Measurements from ENCODE around the gene MAN1A1.

Gene MAN1A1

DNA sequence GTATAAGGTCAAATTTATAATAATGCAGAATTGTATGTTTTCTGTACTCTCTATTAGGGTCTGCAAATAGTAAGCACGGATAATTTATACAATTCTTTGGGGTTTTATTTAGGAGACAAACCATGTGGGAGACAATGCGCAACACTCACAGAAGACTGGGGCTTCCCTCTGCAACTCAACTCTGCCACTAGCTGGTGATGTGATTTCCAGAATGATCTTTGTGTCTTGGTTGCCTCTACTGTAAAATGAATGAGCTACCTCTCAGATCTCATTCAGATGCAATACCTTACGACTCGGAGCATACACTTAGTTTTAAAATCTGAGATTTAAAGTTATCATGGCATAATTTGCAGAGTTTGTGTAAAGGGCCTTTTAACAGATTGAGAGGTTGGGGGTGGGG lies 6.4 kb downstream of the MAN1A1 start:
- no peaks in the 10 kb centered on the region for H3K36me3 ChIP-seq (ENCODE audit: insufficient read depth, low read length)
- H3K4me3 ChIP-seq = no peak overlapping the region
- H3K9ac ChIP-seq (ENCODE audit: insufficient read length) = no peak overlapping the region
- H3K9me3 ChIP-seq (ENCODE audit: low read depth, low read length) = no peaks in the 10 kb centered on the region
- no peak overlapping the region for H3K27ac ChIP-seq
- no peak for TF ChIP-seq FOXP2 (optimal IDR thresholded peaks at IDR 0.05; ENCODE audit: control extremely low read depth, extremely low read length, insufficient read depth)
- no peak for TF ChIP-seq EZH2 (IDR thresholded peaks at IDR 0.05)
- no peak for TF ChIP-seq POLR2AphosphoS5 (IDR thresholded peaks at IDR 0.05; ENCODE audit: borderline replicate concordance, low read depth, low read length)
- DNase-seq (ENCODE audit: low read depth, low spot score) = no peak

DNA sequence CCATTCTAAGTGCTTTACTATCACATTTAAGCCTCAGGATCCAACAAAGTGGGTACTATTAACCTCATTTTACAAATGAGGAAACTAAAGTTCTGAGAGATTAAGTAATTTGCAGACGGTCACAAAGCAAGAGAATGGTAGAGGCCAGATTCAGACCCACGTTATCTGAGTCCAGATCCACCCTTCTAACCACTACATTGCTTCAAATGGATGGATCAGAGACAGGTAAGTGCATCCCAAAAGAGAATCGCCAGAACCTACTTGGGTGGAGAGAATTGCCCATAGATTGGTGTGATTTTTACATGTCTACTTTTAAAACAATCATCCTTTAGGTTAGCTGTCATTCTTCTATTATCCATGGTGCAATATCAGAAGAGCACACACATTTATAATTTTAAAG lies 7.1 kb downstream of the MAN1A1 start:
- Histone ChIP-seq H3K36me3 (ENCODE audit: insufficient read depth, low read length) (no peaks in the 10 kb centered on the region), H3K27ac (no peak overlapping the region), H3K9ac (ENCODE audit: insufficient read length) (no peak overlapping the region), H3K9me3 (ENCODE audit: low read depth, low read length) (no peaks in the 10 kb centered on the region), H3K4me3 (no peak overlapping the region)
- TF ChIP-seq POLR2AphosphoS5 (IDR thresholded peaks at IDR 0.05; ENCODE audit: borderline replicate concordance, low read depth, low read length) = no peak
- TF ChIP-seq EZH2 (IDR thresholded peaks at IDR 0.05) = no peak
- no peak for TF ChIP-seq FOXP2 (optimal IDR thresholded peaks at IDR 0.05; ENCODE audit: control extremely low read depth, extremely low read length, insufficient read depth)
- DNase-seq (ENCODE audit: low read depth, low spot score) = no peak

DNA sequence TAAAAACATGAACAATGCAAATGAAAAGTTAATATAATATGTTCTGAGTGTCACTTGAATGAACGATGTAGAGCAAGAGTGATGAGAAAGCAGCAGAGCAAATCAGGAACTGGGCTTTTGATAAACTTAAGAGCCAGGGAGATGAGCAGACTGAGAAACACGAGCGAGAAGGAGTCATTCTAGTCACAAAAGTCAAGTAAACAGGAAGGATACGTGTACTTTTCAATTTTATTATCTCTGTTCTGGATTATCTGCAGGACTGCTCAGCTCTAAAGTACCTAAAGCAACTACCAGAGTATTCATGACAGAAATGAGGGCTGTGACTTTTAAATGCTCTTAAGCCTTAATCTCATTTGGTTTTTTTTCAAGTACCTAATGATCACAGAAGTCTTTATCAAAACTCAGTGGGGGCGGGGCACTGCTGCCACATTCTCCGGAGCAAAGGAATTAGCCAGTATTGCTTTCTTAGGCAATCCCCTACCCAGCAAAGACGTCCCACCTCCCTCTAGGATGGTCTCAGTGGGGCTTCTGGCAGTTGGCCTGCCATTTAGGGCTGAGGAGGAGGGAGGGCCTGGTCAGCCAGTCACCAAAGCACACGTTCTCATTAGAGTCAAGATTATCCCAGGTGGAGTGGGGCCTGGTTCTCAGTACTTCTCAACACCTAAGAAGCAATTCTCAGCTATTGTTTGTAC lies 8.6 kb downstream of the MAN1A1 start:
- Histone ChIP-seq H3K36me3 (ENCODE audit: insufficient read depth, low read length) (no peaks in the 10 kb centered on the region), H3K4me3 (no peak overlapping the region), H3K9ac (ENCODE audit: insufficient read length) (no peak overlapping the region), H3K9me3 (ENCODE audit: low read depth, low read length) (no peaks in the 10 kb centered on the region), H3K27ac (no peak overlapping the region)
- TF ChIP-seq POLR2AphosphoS5 (IDR thresholded peaks at IDR 0.05; ENCODE audit: borderline replicate concordance, low read depth, low read length) (no peak), FOXP2 (optimal IDR thresholded peaks at IDR 0.05; ENCODE audit: control extremely low read depth, extremely low read length, insufficient read depth) (no peak), EZH2 (IDR thresholded peaks at IDR 0.05) (no peak)
- DNase-seq (ENCODE audit: low read depth, low spot score) = no peak

DNA sequence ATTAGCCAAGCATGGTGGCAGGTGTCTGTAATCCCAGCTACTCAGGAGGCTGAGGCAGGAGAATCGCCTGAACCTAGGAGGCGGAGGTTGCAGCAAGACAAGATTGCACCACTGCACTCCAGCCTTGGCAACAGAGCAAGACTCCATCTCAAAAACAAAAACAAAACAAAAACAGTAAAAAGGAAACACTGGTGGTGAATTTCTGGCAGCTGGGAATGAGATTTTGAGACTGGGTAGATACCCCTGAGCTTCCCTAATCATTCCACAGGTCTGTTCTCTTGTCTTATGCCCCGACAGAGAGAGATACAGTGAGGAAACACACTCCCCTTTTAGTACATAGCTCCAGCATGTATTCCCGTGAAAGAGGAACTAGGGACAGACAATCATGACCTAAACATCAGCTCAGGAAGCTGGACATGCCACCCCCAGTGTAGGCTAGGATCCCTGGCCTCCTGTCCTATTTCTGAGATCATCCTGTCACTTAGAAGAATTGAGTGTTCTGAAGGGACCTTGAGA lies 9.6 kb downstream of the MAN1A1 start:
- no peak overlapping the region for H3K27ac ChIP-seq

DNA sequence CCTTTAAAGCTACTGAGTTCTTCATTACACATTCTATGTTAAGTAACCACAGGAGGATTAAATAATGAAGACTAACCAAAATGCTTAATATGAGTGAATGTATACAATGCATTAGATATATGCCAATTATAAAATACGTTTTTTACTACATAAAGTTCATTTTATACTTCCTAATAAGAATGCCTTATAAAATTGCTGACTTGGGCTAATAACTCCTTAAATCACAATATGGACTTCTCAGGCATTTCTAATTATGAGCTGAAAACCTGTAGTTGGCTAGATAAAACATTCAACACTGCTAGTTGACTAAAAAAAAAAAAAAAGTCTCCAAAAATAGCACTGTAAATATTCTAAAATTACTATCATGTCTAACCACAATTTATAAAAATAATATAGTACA lies 11.8 kb downstream of the MAN1A1 start:
- DNase-seq (ENCODE audit: low read depth, low spot score) = no peak
- Histone ChIP-seq H3K9ac (ENCODE audit: insufficient read length) (no peak overlapping the region), H3K36me3 (ENCODE audit: insufficient read depth, low read length) (no peaks in the 10 kb centered on the region), H3K27ac (no peak overlapping the region), H3K9me3 (ENCODE audit: low read depth, low read length) (no peaks in the 10 kb centered on the region), H3K4me3 (no peak overlapping the region)
- no peak for TF ChIP-seq EZH2 (IDR thresholded peaks at IDR 0.05)
- TF ChIP-seq FOXP2 (optimal IDR thresholded peaks at IDR 0.05; ENCODE audit: control extremely low read depth, extremely low read length, insufficient read depth) = no peak
- TF ChIP-seq POLR2AphosphoS5 (IDR thresholded peaks at IDR 0.05; ENCODE audit: borderline replicate concordance, low read depth, low read length) = no peak

More for the DNA sequence above, 9.6 kb downstream of the MAN1A1 start:
- no peak for DNase-seq (ENCODE audit: low read depth, low spot score)
- Histone ChIP-seq H3K9me3 (ENCODE audit: low read depth, low read length) (no peaks in the 10 kb centered on the region), H3K36me3 (ENCODE audit: insufficient read depth, low read length) (no peaks in the 10 kb centered on the region), H3K4me3 (no peak overlapping the region), H3K9ac (ENCODE audit: insufficient read length) (no peak overlapping the region)
- TF ChIP-seq POLR2AphosphoS5 (IDR thresholded peaks at IDR 0.05; ENCODE audit: borderline replicate concordance, low read depth, low read length) (no peak), EZH2 (IDR thresholded peaks at IDR 0.05) (no peak), FOXP2 (optimal IDR thresholded peaks at IDR 0.05; ENCODE audit: control extremely low read depth, extremely low read length, insufficient read depth) (no peak)

DNA sequence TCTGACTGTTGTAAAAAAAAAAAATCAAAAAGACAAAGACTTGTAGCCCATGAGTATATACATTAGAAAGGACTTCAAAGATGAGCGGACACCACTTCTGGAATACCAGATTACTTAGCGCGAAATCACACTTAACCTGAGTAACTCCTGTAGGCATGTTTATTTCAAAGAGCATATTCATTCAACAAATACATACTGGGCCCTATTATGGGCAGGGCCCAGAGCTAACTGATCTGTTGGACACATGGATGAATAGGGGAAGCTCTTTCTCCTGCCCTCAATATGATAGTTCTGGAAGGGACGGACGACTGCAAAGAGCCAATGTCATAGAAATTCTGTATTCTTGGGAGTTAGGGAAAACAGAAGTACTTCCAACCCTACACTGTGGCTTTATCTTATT lies 12.3 kb downstream of the MAN1A1 start:
- no peak overlapping the region for H3K4me3 ChIP-seq
- no peak overlapping the region for H3K27ac ChIP-seq
- TF ChIP-seq POLR2AphosphoS5 (IDR thresholded peaks at IDR 0.05; ENCODE audit: borderline replicate concordance, low read depth, low read length) (no peak), EZH2 (IDR thresholded peaks at IDR 0.05) (no peak), FOXP2 (optimal IDR thresholded peaks at IDR 0.05; ENCODE audit: control extremely low read depth, extremely low read length, insufficient read depth) (no peak)
- no peak overlapping the region for H3K9ac ChIP-seq (ENCODE audit: insufficient read length)
- DNase-seq (ENCODE audit: low read depth, low spot score) = no peak
- no peaks in the 10 kb centered on the region for H3K9me3 ChIP-seq (ENCODE audit: low read depth, low read length)
- H3K36me3 ChIP-seq (ENCODE audit: insufficient read depth, low read length) = no peaks in the 10 kb centered on the region

DNA sequence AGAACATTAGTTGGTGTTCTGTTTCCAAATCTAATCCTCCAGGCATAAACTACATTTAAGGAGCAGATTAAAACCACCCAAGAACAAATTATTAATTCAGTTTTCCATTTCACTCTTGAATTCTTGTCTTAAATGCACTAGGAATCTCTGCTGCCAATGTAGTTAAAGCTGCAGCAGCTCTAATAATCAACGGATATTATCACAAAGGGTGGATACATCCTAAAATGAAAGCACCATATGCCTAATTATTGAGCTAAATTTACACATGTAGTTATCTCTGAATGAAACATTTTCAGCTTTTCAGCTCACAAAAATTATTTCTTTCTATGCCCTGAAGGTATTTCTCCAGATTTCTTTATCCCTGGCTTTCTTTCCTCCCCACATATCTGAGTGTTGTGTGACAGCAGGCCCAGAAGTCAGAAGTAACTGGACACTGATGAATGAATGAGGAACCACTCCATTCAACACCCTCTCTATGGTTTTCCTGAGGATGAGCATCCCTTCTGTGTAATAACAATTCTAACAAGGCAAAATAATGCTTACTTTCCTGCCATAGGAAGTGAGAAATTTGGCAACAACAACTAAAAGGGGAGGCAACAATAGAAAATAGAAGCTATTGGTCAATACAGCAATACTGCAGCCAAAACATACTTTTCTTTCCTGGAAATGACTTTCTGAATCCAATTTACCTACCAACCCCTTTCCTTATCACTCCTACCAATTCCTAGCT lies 14.9 kb downstream of the MAN1A1 start:
- no peak for TF ChIP-seq POLR2AphosphoS5 (IDR thresholded peaks at IDR 0.05; ENCODE audit: borderline replicate concordance, low read depth, low read length)
- TF ChIP-seq EZH2 (IDR thresholded peaks at IDR 0.05) = no peak
- no peak for TF ChIP-seq FOXP2 (optimal IDR thresholded peaks at IDR 0.05; ENCODE audit: control extremely low read depth, extremely low read length, insufficient read depth)
- H3K9ac ChIP-seq (ENCODE audit: insufficient read length) = no peak overlapping the region
- H3K27ac ChIP-seq = no peak overlapping the region
- no peak for DNase-seq (ENCODE audit: low read depth, low spot score)
- H3K9me3 ChIP-seq (ENCODE audit: low read depth, low read length) = no peaks in the 10 kb centered on the region
- no peaks in the 10 kb centered on the region for H3K36me3 ChIP-seq (ENCODE audit: insufficient read depth, low read length)
- no peak overlapping the region for H3K4me3 ChIP-seq

- Histone ChIP-seq H3K36me3 (ENCODE audit: insufficient read depth, low read length) (no peaks in the 10 kb centered on the region), H3K9me3 (ENCODE audit: low read depth, low read length) (no peaks in the 10 kb centered on the region), H3K27ac (no peak overlapping the region), H3K4me3 (no peak overlapping the region), H3K9ac (ENCODE audit: insufficient read length) (no peak overlapping the region)
- DNase-seq (ENCODE audit: low read depth, low spot score) = no peak
- TF ChIP-seq EZH2 (IDR thresholded peaks at IDR 0.05) (no peak), POLR2AphosphoS5 (IDR thresholded peaks at IDR 0.05; ENCODE audit: borderline replicate concordance, low read depth, low read length) (no peak), FOXP2 (optimal IDR thresholded peaks at IDR 0.05; ENCODE audit: control extremely low read depth, extremely low read length, insufficient read depth) (no peak)
Measured at GRCh38 chr6:119333707-119334295, 15.8 kb downstream of the MAN1A1 start.

Measured in SK-N-MC (cell line).